ENCODE results near the gene SLC25A25. TPM values are rescaled to one million over a fixed set of nuclear protein-coding genes. Genes with fewer than 3 reads are reported as not detected.
A peak's percentile ranks its signal among the peaks of the same experiment; 100 is the strongest.

SLC25A25 gene
- total and polyA plus RNA-seq, 10 donors, result 6.2 to 44.7 (median 23.0) TPM

GRCh38 chr9:128148509-128149000 is 80.5 kb downstream of the SLC25A25 start:
- Histone ChIP-seq H3K27ac (peak overlapping the region in 3 of 8 donors; percentile 52 to 73 (median 69)), H3K27me3 (replicated peaks in 1 of 7) (no peaks in the 10 kb centered on the region), H3K4me3 (no peak overlapping the region), H3K9me3 (no peaks in the 10 kb centered on the region), H3K36me3 (no peaks in the 10 kb centered on the region), H3K4me1 (peaks cover 0 to 57% (median 7%) of the 10 kb centered on the region in 6 donors)
- intact Hi-C loops (cut with DNase I; ENCODE audit: low total_unique reads), result no loop called here
- WGBS, 5 donors, result 74 to 93% (median 89%) methylated on average over 3 to 5 of the region's 5 CpGs
- TF ChIP-seq POLR2A (IDR thresholded peaks at IDR 0.05) (no peak), POLR2AphosphoS5 (IDR thresholded peaks at IDR 0.05) (no peak), CTCF (IDR thresholded peaks at IDR 0.05 in 8 of 11, conservative IDR thresholded peaks at IDR 0.05 in 3 of 11) (no peak)
- DNase-seq, result peak; percentile 65

GRCh38 chr9:128149001-128149701 is 81.1 kb downstream of the SLC25A25 start, which contains the start of gene LCN2:
Gene LCN2, plus strand, starts transcription at chr9:128149453. Its CDS starts 73 bp downstream, at chr9:128149526.
- intact Hi-C loops (cut with DNase I; ENCODE audit: low total_unique reads), result no loop called here
- H3K4me1 ChIP-seq, result peaks cover 0 to 51% (median 7%) of the 10 kb centered on the region in 6 donors
- H3K9me3 ChIP-seq, result no peaks in the 10 kb centered on the region
- H3K27me3 ChIP-seq (replicated peaks in 1 of 7), result no peaks in the 10 kb centered on the region
- peak; percentile 66 for DNase-seq
- 56 to 88% (median 72%) methylated on average over 9 of the region's 9 CpGs for WGBS, 5 donors
- peak within 1 kb of the TSS in 5 of 8 donors; percentile 16 to 73 (median 58) for H3K27ac ChIP-seq
- TF ChIP-seq CTCF (IDR thresholded peaks at IDR 0.05 in 8 of 11, conservative IDR thresholded peaks at IDR 0.05 in 3 of 11), result no peak
- no peaks in the 10 kb centered on the region for H3K36me3 ChIP-seq
- peak within 1 kb of the TSS in 1 of 8 donors; percentile 15 for H3K4me3 ChIP-seq

- H3K27ac ChIP-seq, result peak overlapping the region in 5 of 8 donors; percentile 16 to 73 (median 58)
- H3K36me3 ChIP-seq, result no peaks in the 10 kb centered on the region
- H3K27me3 ChIP-seq (replicated peaks in 1 of 7), result no peaks in the 10 kb centered on the region
- H3K4me1 ChIP-seq, result peaks cover 0 to 42% (median 4%) of the 10 kb centered on the region in 6 donors
- DNase-seq, result peak; percentile 55
- peak overlapping the region in 1 of 8 donors; percentile 22 for H3K4me3 ChIP-seq
- WGBS, 5 donors, result 42 to 63% (median 47%) methylated on average over 10 to 11 of the region's 11 CpGs
- intact Hi-C loops (cut with DNase I; ENCODE audit: low total_unique reads), result no loop called here
- TF ChIP-seq POLR2A (IDR thresholded peaks at IDR 0.05) (no peak), CTCF (IDR thresholded peaks at IDR 0.05 in 8 of 11, conservative IDR thresholded peaks at IDR 0.05 in 3 of 11) (no peak), POLR2AphosphoS5 (IDR thresholded peaks at IDR 0.05) (no peak)
- H3K9me3 ChIP-seq, result no peaks in the 10 kb centered on the region
Observed at GRCh38 chr9:128149951-128150593, 82.0 kb downstream of the SLC25A25 start.
